ENCODE results near the gene UGT1A4.
"Not testable (repeated sequence)": the region's sequence is repeated elsewhere in the genome, so short reads cannot be mapped to it uniquely, and the experiment has no call there.

Gene UGT1A4

DNA sequence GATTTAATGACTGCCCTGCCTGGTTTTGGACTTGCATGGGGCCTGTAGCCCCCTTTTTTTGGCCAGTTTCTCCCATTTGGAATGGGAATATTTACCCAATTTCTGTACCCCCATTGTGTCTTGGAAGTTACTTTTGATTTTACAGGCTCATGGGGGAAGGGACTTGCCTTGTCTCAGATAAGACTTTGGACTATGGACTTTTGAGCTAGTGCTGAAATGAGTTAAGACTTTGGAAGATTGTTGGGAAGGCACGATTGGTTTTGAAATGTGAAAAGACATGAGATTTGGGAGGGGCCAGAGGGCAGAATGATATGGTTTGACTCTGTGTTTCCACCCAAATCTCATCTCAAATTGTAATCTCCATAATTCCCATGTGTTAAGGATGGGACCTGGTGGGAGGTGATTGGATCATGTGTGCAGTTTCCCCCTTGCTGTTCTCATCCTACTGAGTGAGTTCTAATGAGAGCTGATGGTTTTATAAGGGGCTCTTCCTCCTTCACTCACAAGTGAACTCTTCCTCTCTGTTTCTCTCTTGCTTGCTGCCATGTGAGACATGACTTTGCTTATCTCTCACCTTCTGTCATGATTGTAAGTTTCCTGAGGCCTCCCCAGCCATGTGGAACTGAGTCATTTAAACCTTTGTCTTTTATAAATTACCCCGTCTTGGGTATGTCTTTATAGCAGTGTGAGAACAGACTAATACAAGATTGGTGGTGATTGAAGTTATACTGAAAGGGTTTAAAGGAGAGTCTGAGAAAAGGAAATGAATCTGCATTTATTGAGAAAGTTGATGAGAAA lies 32.9 kb downstream of the UGT1A4 start:
- not testable (repeated sequence) for DNase-seq

- DNase-seq = no peak
Measured at GRCh38 chr2:233754872-233755611, 36.5 kb downstream of the UGT1A4 start.

- no peak for DNase-seq
Measured at GRCh38 chr2:233756429-233757081, 38.0 kb downstream of the UGT1A4 start.

DNA sequence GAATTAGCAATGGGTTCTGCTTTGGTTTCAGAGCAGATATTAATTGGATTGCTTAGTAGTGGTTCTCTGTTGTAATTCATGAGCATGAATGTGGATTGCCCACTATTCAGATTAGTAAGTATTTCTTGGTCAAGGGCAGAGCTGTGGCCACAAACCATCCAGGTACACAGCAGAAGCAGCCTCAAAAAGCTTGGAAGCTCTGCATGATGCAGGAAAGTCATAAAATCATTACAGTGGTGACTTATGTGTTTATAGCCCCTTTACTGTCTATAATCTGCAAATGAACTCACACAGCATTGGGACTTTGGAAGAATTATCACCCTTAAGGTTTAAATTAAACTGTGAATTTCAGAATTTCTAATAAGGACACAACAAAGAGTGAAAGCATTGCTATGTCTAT lies 39.6 kb downstream of the UGT1A4 start:
- no peak for DNase-seq

GRCh38 chr2:233758849-233759248 lies 40.3 kb downstream of the UGT1A4 start:
- DNase-seq = no peak

- no peak for DNase-seq
Measured at GRCh38 chr2:233760043-233760442, 41.5 kb downstream of the UGT1A4 start, which contains the start of gene UGT1A1. TSS of gene UGT1A1 (plus strand) at chr2:233760270. CDS start at chr2:233760288, 18 bp downstream.

GRCh38 chr2:233761040-233761769 lies 42.7 kb downstream of the UGT1A4 start:
- no peak for DNase-seq

GRCh38 chr2:233764264-233764663 lies 45.7 kb downstream of the UGT1A4 start:
- no peak for DNase-seq

DNA sequence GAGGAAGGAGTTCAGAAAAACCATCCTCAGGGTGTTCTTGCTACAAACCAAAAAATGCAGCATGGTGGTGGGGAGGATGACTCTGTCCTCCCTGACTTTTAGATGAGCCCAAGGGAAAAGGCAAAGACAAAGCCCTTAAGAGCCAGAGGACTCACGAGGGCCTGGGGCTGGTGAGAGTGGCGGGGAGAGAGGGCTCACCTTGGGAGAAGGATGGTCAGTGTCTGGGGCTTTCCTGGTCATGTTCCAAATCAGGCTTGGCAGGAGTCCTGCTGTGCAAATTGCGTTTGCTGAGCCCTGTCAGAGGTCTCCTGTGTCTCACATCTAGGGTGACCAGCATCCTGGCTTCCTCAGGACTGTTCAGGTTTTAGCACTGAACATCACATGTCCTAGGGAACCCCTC lies 46.2 kb downstream of the UGT1A4 start:
- DNase-seq = no peak

DNA sequence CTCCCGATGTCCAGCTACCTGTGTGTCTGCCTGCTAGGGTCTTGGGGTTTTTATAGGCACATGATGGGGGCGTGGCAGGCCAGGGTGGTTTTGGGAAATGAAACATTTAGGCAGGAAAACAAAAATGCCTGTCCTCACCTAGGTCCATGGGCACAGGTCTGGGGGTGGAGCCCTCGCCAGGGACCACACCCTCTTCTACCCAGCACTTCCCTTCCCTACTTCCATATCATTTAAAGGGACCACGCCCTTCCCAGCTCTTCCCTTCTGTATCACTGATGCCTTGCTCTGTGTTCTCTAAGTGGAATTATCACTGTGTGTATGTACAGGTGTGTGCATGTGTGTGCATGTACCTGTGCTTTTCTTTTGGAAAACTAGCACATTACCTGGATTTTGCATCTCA lies 47.9 kb downstream of the UGT1A4 start:
- no peak for DNase-seq

- no peak for DNase-seq
Measured at GRCh38 chr2:233768076-233768475, 49.5 kb downstream of the UGT1A4 start.

- DNase-seq = no peak
Measured at GRCh38 chr2:233769260-233769659, 50.7 kb downstream of the UGT1A4 start.

DNA sequence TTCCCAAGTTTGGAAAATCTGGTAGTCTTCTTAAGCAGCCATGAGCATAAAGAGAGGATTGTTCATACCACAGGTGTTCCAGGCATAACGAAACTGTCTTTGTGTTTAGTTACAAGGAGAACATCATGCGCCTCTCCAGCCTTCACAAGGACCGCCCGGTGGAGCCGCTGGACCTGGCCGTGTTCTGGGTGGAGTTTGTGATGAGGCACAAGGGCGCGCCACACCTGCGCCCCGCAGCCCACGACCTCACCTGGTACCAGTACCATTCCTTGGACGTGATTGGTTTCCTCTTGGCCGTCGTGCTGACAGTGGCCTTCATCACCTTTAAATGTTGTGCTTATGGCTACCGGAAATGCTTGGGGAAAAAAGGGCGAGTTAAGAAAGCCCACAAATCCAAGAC lies 53.6 kb downstream of the UGT1A4 start:
- DNase-seq = no peak

- DNase-seq = no peak
Measured at GRCh38 chr2:233772583-233772982, 54.0 kb downstream of the UGT1A4 start.

GRCh38 chr2:233773854-233774253 lies 55.3 kb downstream of the UGT1A4 start:
- no peak for DNase-seq

DNA sequence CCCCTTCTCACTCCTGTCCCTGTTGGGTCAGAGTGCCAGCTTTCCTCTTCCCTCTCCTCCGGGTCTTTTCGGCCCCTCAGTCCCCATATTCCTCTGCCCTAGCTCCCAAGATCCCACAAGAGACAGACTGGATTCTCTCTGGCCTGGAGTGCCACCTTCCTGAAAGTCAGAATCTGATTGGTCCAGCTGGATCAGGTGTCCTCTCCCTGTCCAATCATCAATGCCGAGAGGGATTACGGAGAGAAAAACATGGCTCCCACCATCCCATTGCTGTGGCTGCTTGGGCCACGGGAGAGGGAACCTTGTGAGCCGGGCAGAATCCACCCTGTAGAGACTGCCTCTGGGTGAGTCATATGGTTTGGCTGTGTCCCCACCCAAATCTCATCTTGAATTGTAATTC lies 56.9 kb downstream of the UGT1A4 start:
- no peak for DNase-seq

GRCh38 chr2:233778030-233778429 lies 59.5 kb downstream of the UGT1A4 start, which contains the start of gene MROH2A:
TSS of gene MROH2A (plus strand) at chr2:233778330. CDS start at chr2:233779359, 1,029 bp downstream.
- no peak for DNase-seq

DNA sequence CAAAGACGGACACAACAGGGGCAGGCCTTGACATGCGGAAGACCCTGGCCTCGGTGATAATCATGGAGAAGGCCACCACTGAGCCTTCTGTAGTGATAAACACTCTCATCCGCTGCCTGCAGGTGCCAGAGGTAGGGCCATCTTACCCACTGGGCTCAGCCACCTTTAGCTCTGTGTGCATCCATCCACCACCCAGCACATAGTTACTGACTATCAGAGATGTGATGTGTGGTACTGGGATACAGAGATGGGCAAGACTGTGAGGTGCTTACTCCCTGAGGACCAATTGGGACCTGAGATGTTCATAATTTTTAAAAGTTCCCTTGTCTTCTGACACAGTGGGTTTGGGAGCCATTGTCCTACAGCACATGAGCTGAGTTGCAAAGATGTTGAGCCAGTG lies 61.2 kb downstream of the UGT1A4 start:
- no peak for DNase-seq

- no peak for DNase-seq
Measured at GRCh38 chr2:233780771-233781170, 62.2 kb downstream of the UGT1A4 start.

GRCh38 chr2:233789554-233789953 lies 71.0 kb downstream of the UGT1A4 start:
- no peak for DNase-seq

DNA sequence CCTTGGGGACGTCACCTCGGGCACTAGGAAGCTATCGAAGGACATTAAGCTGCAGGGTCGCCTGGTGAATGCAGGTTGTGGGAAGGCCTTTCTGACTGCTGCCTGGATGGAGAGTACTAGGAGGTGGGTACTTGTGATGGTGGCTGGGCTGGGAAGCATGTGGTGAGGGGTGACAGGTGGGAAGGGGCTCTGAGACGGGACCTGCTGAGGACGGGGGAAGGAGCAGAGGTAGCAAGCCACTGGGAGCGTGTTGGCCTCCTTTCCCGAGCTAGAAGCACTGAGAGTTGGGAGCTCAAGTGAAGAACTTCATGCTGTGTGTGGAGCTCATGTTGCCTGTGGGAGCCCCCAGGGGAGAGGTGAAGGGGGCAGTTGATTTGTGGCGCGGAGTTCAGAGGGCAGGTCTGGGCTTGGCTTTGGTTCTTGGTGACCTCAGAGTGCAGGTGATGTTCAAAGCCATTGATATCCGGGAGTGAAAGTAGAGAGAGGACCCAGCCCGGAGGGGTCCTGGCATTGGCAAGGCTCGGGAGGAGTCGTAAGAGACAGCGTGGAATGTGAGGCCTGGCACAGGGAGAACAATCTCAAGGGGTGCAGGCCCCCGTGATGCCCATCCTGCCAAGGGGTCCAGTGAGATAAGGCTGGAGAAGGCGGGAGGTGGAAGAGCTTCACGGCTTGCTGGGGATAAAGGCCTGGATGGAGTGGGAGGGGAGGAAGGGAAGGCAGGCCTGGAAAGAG lies 72.8 kb downstream of the UGT1A4 start:
- no peak for DNase-seq

GRCh38 chr2:233791883-233792329 lies 73.4 kb downstream of the UGT1A4 start:
- DNase-seq = no peak

All from RPMI8226 (cell line).